Measurements from ENCODE around the gene SP6. TPM values are rescaled to one million over a fixed set of nuclear protein-coding genes. Genes with fewer than 3 reads are reported as not detected.

The SP6 gene
- total RNA-seq, 1 donor from 2014 or later = 4.7 TPM

DNA sequence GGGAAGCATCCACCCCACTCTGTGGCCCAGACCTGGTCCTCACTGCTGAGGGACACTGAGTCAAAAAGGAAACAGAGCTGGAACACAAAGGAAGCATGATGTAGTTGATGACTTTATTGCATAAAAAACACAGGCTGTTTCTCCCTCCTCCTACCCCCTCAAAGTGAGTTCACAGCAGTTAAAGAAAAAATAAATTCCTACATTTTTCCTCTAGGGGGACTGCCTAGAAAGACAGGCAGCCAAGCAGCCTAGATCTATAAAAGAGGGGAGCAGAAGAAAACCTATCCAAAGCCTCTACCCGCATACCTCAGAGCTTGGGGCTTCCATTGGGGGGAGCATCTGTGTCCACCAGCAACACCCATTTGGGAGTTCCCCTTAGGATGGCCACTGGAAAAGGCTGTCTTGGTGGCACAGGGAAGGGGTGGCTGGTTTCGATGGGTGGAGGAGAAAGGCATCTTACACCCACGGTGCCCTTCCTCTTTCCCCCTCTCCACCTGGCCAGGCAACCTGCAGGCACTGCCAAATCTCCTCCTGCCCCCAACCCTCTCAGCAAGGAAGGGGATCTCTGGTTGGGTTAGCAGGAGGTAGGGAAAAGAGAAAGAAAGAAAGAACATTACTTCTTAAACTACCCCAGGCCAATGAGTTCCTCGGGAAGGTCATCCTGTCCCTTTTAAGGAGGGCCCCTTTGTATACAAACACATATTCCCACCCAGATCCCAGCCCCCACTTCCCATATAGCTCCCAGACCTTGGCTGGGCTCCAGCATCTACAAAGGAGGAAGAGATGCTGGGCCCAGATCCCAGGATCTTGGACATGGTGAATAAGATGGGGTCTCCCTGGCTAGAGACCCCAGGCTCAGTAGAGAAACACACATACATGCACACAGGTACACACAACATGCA, 5.9 kb downstream of the SP6 start:
- Histone ChIP-seq H3K27ac (no peak overlapping the region), H3K27me3 (ENCODE audit: low read depth) (peaks cover 59% of the 10 kb centered on the region), H3K4me3 (no peak overlapping the region), H3K4me1 (peaks cover 56% of the 10 kb centered on the region), H3K9me3 (no peaks in the 10 kb centered on the region), H3K36me3 (no peaks in the 10 kb centered on the region)
- DNase-seq (no peak), ATAC-seq (no peak)
- intact Hi-C loops (cut with DNase I) = loop anchor here (5.0 kb wide), 1 partner anchor 47 kb away; no protein-coding TSS in a partner anchor
- TF ChIP-seq CTCF (IDR thresholded peaks at IDR 0.05) = no peak

DNA sequence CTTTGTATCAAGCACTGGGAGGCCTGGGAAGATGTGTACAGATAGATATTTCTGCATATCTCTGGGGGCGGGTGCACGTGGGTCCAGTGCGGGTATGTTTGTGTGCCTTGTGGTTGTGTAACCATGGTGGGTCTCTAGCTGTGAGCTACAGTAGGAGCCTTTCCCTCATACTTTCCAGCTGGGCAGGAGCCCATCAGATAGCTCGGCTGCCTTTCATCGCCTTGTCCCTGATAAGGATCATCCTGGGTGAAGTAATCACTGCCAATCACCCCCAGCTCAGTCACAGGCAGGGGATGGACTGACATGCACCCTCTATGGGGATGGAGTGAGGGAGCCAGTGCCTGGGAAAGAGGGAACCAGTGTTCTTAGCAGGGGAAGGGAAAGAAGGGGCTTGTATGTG, 6.7 kb downstream of the SP6 start:
- no peak for ATAC-seq
- Histone ChIP-seq H3K4me1 (peaks cover 64% of the 10 kb centered on the region), H3K27ac (no peak overlapping the region), H3K9me3 (no peaks in the 10 kb centered on the region), H3K4me3 (no peak overlapping the region), H3K27me3 (ENCODE audit: low read depth) (peaks cover 52% of the 10 kb centered on the region), H3K36me3 (no peaks in the 10 kb centered on the region)
- TF ChIP-seq CTCF (IDR thresholded peaks at IDR 0.05) = no peak
- intact Hi-C loops (cut with DNase I) = loop anchor here (5.0 kb wide), 1 partner anchor 48 kb away; no protein-coding TSS in a partner anchor
- no peak for DNase-seq

DNA sequence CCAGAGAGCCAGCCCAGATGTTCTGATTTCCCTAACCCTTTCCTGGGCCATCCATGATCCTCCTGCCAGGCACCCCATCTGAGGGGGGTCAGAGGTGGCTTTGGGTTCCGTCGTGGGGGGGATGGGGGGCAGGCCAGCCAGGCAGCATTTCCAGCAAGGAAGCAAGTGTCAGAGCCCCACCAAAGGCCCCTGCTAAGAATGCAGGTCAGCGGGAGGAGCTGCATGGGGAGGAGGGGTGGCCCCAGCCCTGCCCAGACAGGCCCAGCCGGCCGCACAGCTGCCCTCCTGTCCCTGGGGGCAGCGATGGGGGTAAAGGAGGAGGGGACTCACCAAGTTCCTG, 7.6 kb downstream of the SP6 start:
- DNase-seq (no peak), ATAC-seq (no peak)
- no peak overlapping the region for H3K4me3 ChIP-seq
- no peak overlapping the region for H3K27ac ChIP-seq
- intact Hi-C loops (cut with DNase I) = loop anchor here (5.0 kb wide), 1 partner anchor 49 kb away; no protein-coding TSS in a partner anchor
- peaks cover 44% of the 10 kb centered on the region for H3K27me3 ChIP-seq (ENCODE audit: low read depth)
- peaks cover 5% of the 10 kb centered on the region for H3K36me3 ChIP-seq
- peaks cover 66% of the 10 kb centered on the region for H3K4me1 ChIP-seq
- no peaks in the 10 kb centered on the region for H3K9me3 ChIP-seq
- TF ChIP-seq CTCF (IDR thresholded peaks at IDR 0.05) = no peak

- Histone ChIP-seq H3K27me3 (ENCODE audit: low read depth) (peaks cover 27% of the 10 kb centered on the region), H3K27ac (peak overlapping the region; percentile 75), H3K36me3 (peaks cover 15% of the 10 kb centered on the region)
These were observed 9.3 kb downstream of the SP6 start for GRCh38 chr17:47841488-47842291.

More at GRCh38 chr17:47841488-47842291, 9.3 kb downstream of the SP6 start:
- no peak for ATAC-seq
- intact Hi-C loops (cut with DNase I) = loop anchor here (5.0 kb wide), 1 partner anchor 51 kb away; no protein-coding TSS in a partner anchor
- Histone ChIP-seq H3K9me3 (no peaks in the 10 kb centered on the region), H3K4me1 (peaks cover 67% of the 10 kb centered on the region), H3K4me3 (peak overlapping the region; percentile 99)
- TF ChIP-seq CTCF (IDR thresholded peaks at IDR 0.05) = no peak
- DNase-seq = no peak
